Measurements from ENCODE around the gene GATD1. TPM values are rescaled to one million over a fixed set of nuclear protein-coding genes. Genes with fewer than 3 reads are reported as not detected.
A peak's percentile ranks its signal among the peaks of the same experiment; 100 is the strongest.

The GATD1 gene
- total and polyA plus RNA-seq, 8 donors = 9.9 to 68.1 (median 22.9) TPM

GRCh38 chr11:797296-798092 lies 20.2 kb upstream of the GATD1 start:
- H3K27ac ChIP-seq = peak overlapping the region; percentile 86 to 92 (median 90)
- no peaks in the 10 kb centered on the region for H3K9me3 ChIP-seq
- H3K4me3 ChIP-seq = peak overlapping the region; percentile 66 to 96 (median 77)
- H3K4me1 ChIP-seq = peaks cover 34 to 49% (median 39%) of the 10 kb centered on the region in 4 donors
- TF ChIP-seq POLR2A (IDR thresholded peaks at IDR 0.05) = no peak
- TF ChIP-seq EP300 (IDR thresholded peaks at IDR 0.05) = no peak
- no peak for TF ChIP-seq POLR2AphosphoS5 (IDR thresholded peaks at IDR 0.05)
- no peak for TF ChIP-seq CTCF (IDR thresholded peaks at IDR 0.05)
- DNase-seq = peak; percentile 60 to 94
- peaks cover 21 to 59% (median 45%) of the 10 kb centered on the region in 4 donors for H3K36me3 ChIP-seq
- WGBS, 5 donors = 0 to 1% (median 1%) methylated on average over 10 to 57 of the region's 57 CpGs
- no peaks in the 10 kb centered on the region for H3K27me3 ChIP-seq
- intact Hi-C loops (cut with DNase I; ENCODE audit: low total_unique reads) = no loop called here

- no peaks in the 10 kb centered on the region for H3K9me3 ChIP-seq
- intact Hi-C loops (cut with DNase I; ENCODE audit: low total_unique reads) = no loop called here
- H3K27ac ChIP-seq = peak overlapping the region; percentile 86 to 92 (median 90)
- DNase-seq = no peak
- TF ChIP-seq CTCF (IDR thresholded peaks at IDR 0.05) (no peak), POLR2A (IDR thresholded peaks at IDR 0.05) (no peak), EP300 (IDR thresholded peaks at IDR 0.05) (no peak), POLR2AphosphoS5 (IDR thresholded peaks at IDR 0.05) (no peak)
- peaks cover 23 to 59% (median 45%) of the 10 kb centered on the region in 4 donors for H3K36me3 ChIP-seq
- 11 to 26% (median 17%) methylated on average over 10 to 18 of the region's 18 CpGs for WGBS, 5 donors
- peaks cover 34 to 49% (median 39%) of the 10 kb centered on the region in 4 donors for H3K4me1 ChIP-seq
- H3K4me3 ChIP-seq = peak overlapping the region; percentile 66 to 96 (median 77)
- H3K27me3 ChIP-seq = no peaks in the 10 kb centered on the region
Observed at GRCh38 chr11:796565-797295, 19.4 kb upstream of the GATD1 start.

GRCh38 chr11:795634-796564 lies 18.6 kb upstream of the GATD1 start:
- Histone ChIP-seq H3K4me1 (peaks cover 34 to 49% (median 39%) of the 10 kb centered on the region in 4 donors), H3K27ac (peak overlapping the region; percentile 86 to 92 (median 90)), H3K36me3 (peaks cover 21 to 57% (median 46%) of the 10 kb centered on the region in 4 donors), H3K4me3 (peak overlapping the region; percentile 66 to 96 (median 77)), H3K9me3 (no peaks in the 10 kb centered on the region), H3K27me3 (peaks cover 0 to 5% (median 0%) of the 10 kb centered on the region in 3 donors)
- TF ChIP-seq POLR2A (IDR thresholded peaks at IDR 0.05) (no peak), POLR2AphosphoS5 (IDR thresholded peaks at IDR 0.05) (peak in 2 of 3 donors; percentile 53 to 66), CTCF (IDR thresholded peaks at IDR 0.05) (no peak), EP300 (IDR thresholded peaks at IDR 0.05) (no peak)
- intact Hi-C loops (cut with DNase I; ENCODE audit: low total_unique reads) = no loop called here
- DNase-seq = peak; percentile 77 to 93
- 2 to 3% (median 2%) methylated on average over 8 to 26 of the region's 26 CpGs for WGBS, 5 donors

Data from stomach (tissue), 9 donors.